NB4 (cell line): Measurements from ENCODE around the gene FAM83E.

Experiments used
- MYC ChIP-seq: IDR thresholded peaks from 2 replicates; pipeline ENCODE4 v1.6.1; 2011; ENCODE audit warnings: low read depth, low read length
- POLR2A ChIP-seq: IDR thresholded peaks from 2 replicates; pipeline ENCODE4 v1.6.1; 2011; ENCODE audit warnings: mild to moderate bottlenecking; ENCODE audit not compliant: insufficient read length; ENCODE audit errors: extremely low read depth
- TF ChIP-seq, protein P1 (sequence below): IDR thresholded peaks from one replicate; pipeline ENCODE4 v1.5.1; 2012; ENCODE audit warnings: low read depth, low read length
- TF ChIP-seq, protein P2 (sequence below): IDR thresholded peaks from 2 replicates; pipeline ENCODE4 v1.6.1; 2011; ENCODE audit warnings: low read depth, low read length

- TF ChIP-seq, protein P1, sequence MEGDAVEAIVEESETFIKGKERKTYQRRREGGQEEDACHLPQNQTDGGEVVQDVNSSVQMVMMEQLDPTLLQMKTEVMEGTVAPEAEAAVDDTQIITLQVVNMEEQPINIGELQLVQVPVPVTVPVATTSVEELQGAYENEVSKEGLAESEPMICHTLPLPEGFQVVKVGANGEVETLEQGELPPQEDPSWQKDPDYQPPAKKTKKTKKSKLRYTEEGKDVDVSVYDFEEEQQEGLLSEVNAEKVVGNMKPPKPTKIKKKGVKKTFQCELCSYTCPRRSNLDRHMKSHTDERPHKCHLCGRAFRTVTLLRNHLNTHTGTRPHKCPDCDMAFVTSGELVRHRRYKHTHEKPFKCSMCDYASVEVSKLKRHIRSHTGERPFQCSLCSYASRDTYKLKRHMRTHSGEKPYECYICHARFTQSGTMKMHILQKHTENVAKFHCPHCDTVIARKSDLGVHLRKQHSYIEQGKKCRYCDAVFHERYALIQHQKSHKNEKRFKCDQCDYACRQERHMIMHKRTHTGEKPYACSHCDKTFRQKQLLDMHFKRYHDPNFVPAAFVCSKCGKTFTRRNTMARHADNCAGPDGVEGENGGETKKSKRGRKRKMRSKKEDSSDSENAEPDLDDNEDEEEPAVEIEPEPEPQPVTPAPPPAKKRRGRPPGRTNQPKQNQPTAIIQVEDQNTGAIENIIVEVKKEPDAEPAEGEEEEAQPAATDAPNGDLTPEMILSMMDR, result no peak
- TF ChIP-seq POLR2A (no peak), MYC (no peak)
- TF ChIP-seq, protein P2, sequence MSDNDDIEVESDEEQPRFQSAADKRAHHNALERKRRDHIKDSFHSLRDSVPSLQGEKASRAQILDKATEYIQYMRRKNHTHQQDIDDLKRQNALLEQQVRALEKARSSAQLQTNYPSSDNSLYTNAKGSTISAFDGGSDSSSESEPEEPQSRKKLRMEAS, result peak; percentile 35; the same call in 1 of the 2 replicates
These were observed 39.6 kb upstream of the FAM83E start for GRCh38 chr19:48654299-48655059.
